ENCODE measurements around the gene TP73. TPM values are rescaled to one million over a fixed set of nuclear protein-coding genes. Genes with fewer than 3 reads are reported as not detected.

TP73 gene
- total RNA-seq, 2 donors from 2014 or later: 5.1 to 15.1 TPM

DNA sequence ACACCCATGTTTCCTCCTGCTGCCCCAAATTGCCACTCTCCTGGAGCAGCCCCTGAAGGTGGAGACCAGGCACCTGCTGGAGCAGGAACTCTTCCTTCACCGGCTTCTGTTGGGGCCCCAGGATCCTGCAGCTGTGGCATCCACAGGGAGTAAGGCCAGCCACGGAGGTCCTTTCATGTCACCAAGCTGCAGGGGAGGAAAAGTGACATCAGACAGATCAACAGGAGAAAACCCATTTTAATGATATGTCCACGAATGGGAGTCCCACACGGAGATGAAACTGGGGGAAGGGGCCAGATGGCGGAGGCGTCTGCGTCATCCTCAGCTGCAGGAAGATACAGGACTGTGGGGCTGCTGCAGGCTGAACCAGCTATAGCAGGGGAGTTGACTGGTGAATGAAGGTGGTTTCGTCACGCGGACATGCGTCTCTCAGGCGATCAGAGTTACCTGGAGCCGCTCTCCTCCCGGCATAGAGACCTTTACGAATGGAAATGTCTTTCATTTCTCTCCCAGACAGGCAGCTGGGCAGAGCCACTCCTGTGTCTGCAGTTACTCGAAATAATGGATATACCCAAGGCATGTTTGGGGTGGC lies 9.9 kb downstream of the TP73 start:
- Histone ChIP-seq H3K4me3 (no peak overlapping the region), H3K27me3 (replicated peaks; ENCODE audit: insufficient read depth) (no peaks in the 10 kb centered on the region), H3K27ac (no peak overlapping the region), H3K36me3 (no peaks in the 10 kb centered on the region), H3K4me1 (replicated peaks) (no peaks in the 10 kb centered on the region), H3K9me3 (no peaks in the 10 kb centered on the region)
- no peak for TF ChIP-seq POLR2AphosphoS5 (IDR thresholded peaks at IDR 0.05)
- no peak for TF ChIP-seq POLR2A (IDR thresholded peaks at IDR 0.05)
- TF ChIP-seq, protein P1, sequence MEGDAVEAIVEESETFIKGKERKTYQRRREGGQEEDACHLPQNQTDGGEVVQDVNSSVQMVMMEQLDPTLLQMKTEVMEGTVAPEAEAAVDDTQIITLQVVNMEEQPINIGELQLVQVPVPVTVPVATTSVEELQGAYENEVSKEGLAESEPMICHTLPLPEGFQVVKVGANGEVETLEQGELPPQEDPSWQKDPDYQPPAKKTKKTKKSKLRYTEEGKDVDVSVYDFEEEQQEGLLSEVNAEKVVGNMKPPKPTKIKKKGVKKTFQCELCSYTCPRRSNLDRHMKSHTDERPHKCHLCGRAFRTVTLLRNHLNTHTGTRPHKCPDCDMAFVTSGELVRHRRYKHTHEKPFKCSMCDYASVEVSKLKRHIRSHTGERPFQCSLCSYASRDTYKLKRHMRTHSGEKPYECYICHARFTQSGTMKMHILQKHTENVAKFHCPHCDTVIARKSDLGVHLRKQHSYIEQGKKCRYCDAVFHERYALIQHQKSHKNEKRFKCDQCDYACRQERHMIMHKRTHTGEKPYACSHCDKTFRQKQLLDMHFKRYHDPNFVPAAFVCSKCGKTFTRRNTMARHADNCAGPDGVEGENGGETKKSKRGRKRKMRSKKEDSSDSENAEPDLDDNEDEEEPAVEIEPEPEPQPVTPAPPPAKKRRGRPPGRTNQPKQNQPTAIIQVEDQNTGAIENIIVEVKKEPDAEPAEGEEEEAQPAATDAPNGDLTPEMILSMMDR (IDR thresholded peaks at IDR 0.05): no peak
- intact Hi-C loops (cut with DNase I): no loop called here
- WGBS: 91% methylated on average over 16 of the region's 16 CpGs
- no peak for DNase-seq (ENCODE audit: low spot score)

DNA sequence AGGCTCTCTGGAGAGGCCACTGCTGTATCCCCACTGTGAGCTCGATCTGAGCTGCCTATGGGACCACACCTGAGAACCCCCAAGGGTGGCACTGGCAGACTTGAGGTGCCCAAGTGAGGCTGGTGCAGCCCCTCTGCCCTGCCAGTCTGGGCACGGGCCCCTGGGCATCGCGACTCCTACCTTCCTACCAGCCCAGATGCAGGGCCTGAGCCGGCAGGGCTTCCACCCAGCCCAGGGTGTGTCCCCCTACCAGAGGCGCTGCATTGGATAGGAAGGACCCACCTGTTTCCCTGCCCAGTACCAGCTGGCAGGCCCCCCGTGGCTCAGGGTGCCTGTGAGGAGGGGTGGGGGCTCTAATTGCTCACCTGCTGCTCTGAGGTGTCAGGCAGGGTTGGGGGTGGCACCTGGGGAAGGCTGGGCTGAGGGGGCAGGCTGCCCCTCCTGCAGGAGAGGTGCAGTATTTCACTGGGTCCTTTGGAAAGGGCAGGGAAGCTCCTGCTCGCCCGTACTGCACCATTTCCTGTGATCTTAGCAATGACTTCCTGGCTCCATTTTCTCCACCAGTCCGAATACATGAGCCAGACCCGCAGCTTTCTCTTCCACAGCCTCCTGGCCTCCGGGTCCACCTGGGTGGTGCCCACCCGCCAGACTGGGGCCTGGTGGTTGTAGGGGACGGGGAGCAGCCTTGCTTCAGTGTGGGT lies 11.8 kb downstream of the TP73 start:
- H3K27me3 ChIP-seq (replicated peaks; ENCODE audit: insufficient read depth): no peaks in the 10 kb centered on the region
- intact Hi-C loops (cut with DNase I): no loop called here
- TF ChIP-seq, protein P1 (IDR thresholded peaks at IDR 0.05): no peak
- TF ChIP-seq POLR2A (IDR thresholded peaks at IDR 0.05) (no peak), POLR2AphosphoS5 (IDR thresholded peaks at IDR 0.05) (no peak)

DNA sequence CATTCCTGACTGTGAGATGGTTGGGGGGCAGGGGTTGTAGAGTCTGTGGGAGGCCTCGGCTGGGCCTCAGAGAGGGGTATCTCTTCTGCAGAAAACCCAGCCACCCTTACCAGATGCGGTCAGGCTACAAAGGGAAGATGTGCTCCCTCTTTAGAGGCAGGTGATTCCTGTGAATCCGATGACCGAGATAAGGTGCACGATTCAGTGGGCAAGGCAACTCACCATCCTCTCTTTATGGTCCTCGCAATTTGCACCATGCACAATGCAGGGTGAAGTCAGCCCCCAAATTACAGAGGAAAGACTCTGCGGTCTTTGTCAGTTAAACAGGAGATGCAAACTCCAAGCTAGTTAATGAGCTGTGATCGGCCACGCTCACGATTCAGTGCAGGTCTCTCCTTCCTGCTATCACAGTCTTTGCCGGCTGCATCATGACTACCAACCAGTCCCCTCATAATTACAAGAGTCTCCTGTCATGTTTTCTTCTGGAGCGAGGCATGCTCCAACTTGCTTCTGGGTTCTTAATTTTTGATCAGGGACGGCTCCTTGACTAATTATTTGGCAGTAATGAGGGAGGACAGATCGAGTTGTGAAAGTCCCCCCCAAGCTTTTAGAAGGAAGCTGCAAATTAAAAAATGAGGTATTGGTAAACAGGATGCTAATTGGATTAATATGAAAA lies 12.5 kb downstream of the TP73 start:
- intact Hi-C loops (cut with DNase I): no loop called here
- WGBS: 66% methylated on average over 14 of the region's 14 CpGs
- Histone ChIP-seq H3K9me3 (no peaks in the 10 kb centered on the region), H3K27me3 (replicated peaks; ENCODE audit: insufficient read depth) (no peaks in the 10 kb centered on the region), H3K27ac (no peak overlapping the region), H3K4me3 (no peak overlapping the region), H3K36me3 (no peaks in the 10 kb centered on the region), H3K4me1 (replicated peaks) (no peaks in the 10 kb centered on the region)
- DNase-seq (ENCODE audit: low spot score): no peak
- no peak for TF ChIP-seq POLR2AphosphoS5 (IDR thresholded peaks at IDR 0.05)
- TF ChIP-seq POLR2A (IDR thresholded peaks at IDR 0.05): no peak
- TF ChIP-seq, protein P1 (IDR thresholded peaks at IDR 0.05): no peak

More for the DNA sequence above, 11.8 kb downstream of the TP73 start:
- 89% methylated on average over 14 of the region's 14 CpGs for WGBS
- H3K4me3 ChIP-seq: no peak overlapping the region
- DNase-seq (ENCODE audit: low spot score): no peak
- no peak overlapping the region for H3K27ac ChIP-seq
- H3K9me3 ChIP-seq: no peaks in the 10 kb centered on the region
- H3K36me3 ChIP-seq: no peaks in the 10 kb centered on the region
- H3K4me1 ChIP-seq (replicated peaks): no peaks in the 10 kb centered on the region

DNA sequence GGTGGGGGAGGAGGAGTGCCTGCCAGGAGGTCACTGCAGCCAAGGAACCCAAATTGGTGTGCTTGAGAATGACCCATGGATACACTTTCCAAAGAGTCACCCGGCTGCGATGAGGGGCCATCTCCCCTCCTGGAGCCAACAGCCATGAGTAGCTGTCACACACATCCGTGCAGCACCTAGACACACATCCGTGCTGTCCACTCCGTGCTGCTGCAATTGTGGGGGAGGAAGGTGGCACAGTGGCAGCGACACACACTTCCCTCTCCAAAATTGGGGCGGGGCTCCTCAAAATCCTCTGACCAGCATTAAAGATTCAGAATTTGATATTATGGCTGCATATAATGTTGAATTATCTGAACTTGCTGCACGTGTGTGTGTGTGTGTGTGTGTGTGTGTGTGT lies 15.8 kb downstream of the TP73 start:
- H3K36me3 ChIP-seq: no peaks in the 10 kb centered on the region
- no peak for DNase-seq (ENCODE audit: low spot score)
- no peaks in the 10 kb centered on the region for H3K27me3 ChIP-seq (replicated peaks; ENCODE audit: insufficient read depth)
- H3K4me3 ChIP-seq: no peak overlapping the region
- 77% methylated on average over 8 of the region's 8 CpGs for WGBS
- TF ChIP-seq, protein P1 (IDR thresholded peaks at IDR 0.05): no peak
- TF ChIP-seq POLR2A (IDR thresholded peaks at IDR 0.05) (no peak), POLR2AphosphoS5 (IDR thresholded peaks at IDR 0.05) (no peak)
- no peaks in the 10 kb centered on the region for H3K4me1 ChIP-seq (replicated peaks)
- intact Hi-C loops (cut with DNase I): no loop called here
- no peaks in the 10 kb centered on the region for H3K9me3 ChIP-seq
- no peak overlapping the region for H3K27ac ChIP-seq
